ENCODE results near the gene CLEC7A. TPM values are rescaled to one million over a fixed set of nuclear protein-coding genes. Genes with fewer than 3 reads are reported as not detected.
A peak's percentile ranks its signal among the peaks of the same experiment; 100 is the strongest.

Gene CLEC7A
- polyA plus RNA-seq (ENCODE audit: insufficient read depth in 1 of 5, insufficient read length in 5 of 5, low replicate concordance in 1 of 5): 1 to 10 TPM; 2.4 to 3.7 (median 2.8) TPM
- long read RNA-seq, donor 1: 0 reads
- long read RNA-seq, donor 2: 0 reads
- long read RNA-seq, donor 3, partial matches to known transcripts: 6 of 7 reads
- long read RNA-seq, donor 3, other reads (novel, unspliced or antisense): 0 of 7 reads
- long read RNA-seq, donor 4: 0 reads
- long read RNA-seq, donor 5: 0 reads
- long read RNA-seq, donor 6, partial matches to known transcripts: 0 of 1 reads
- long read RNA-seq, donor 6, other reads (novel, unspliced or antisense): 0 of 1 reads
- long read RNA-seq, donor 7: 0 reads
- long read RNA-seq, donor 8: 0 reads

DNA sequence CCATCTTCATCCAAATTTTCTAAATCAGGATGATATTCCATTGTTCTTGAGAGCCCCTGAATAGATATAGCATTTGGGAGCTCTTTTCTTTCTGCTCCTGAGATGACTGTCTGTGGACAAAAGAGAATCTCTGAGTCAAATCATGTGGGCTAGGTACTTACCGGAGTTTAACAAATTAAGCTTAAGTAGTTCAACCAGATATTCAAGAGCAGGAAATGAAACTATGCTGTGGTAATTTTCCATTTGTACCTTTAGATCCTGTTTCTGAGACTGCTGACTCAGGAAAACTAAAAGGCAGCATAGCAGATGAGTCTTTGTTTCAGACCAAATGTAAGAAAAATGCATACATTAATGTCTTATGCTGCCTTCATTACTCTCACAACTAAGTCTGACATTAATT is at the start of gene CLEC7A:
TSS of gene CLEC7A (minus strand) at position 158 of the 400 bp plus-strand sequence. CDS start at position 41, 117 bp downstream.
- no peak for DNase-seq

GRCh38 chr12:10179776-10180181 is 49.8 kb upstream of the CLEC7A start:
- no peak for DNase-seq

DNA sequence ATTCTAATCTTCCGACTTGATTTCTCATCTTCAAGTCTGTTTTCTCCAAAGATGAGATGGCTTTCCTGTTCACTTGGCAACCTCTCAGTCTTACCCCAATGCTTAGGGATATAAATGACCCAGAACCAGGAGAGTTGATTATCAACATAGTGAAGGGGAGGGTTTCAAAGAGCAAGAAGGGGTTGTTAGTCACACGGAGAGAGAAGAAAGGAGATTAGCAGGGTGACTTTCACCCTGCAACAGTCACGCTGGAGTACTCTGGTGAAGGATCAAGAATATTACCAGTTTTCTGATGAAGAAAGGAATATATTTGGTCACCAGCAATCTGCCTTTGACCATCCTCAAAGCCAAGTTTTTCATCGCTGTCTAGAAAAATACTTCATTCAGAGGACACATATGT is 48.8 kb upstream of the CLEC7A start, which contains the start of gene TMEM52B:
TSS of gene TMEM52B (plus strand) at position 212 of the 400 bp plus-strand sequence. CDS start 543 bp downstream, outside the sequence.
- DNase-seq: no peak

GRCh38 chr12:10175846-10176636 is 46.0 kb upstream of the CLEC7A start:
- no peak for DNase-seq

- DNase-seq: no peak
Measured at GRCh38 chr12:10174986-10175614, 45.1 kb upstream of the CLEC7A start.

GRCh38 chr12:10171973-10172728 is 42.2 kb upstream of the CLEC7A start, which contains the start of gene OLR1:
OLR1 (minus strand) TSS chr12:10172132; CDS start chr12:10172077, 55 bp downstream.
- DNase-seq: no peak

GRCh38 chr12:10170216-10170615 is 40.2 kb upstream of the CLEC7A start:
- no peak for DNase-seq

- DNase-seq: no peak
Measured at GRCh38 chr12:10169104-10169503, 39.1 kb upstream of the CLEC7A start.

DNA sequence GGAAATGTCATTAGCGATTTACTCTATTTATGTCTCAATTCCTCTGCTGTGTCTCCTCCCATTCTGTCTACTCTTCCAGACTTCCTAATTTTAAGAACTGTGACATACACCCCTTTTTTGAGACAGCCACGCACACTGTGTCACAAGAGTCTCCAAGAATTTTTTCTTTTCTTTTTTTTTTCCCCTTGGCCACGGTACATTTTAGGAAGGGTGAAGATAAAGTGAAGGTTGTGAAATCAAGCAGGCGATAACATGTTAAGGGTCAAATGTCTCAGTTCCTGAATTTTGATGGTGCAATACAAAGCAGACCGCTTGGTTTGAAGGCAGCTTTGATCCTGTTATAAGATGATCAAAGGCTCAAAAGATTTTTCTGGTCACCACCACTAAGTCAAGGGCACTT is 37.6 kb upstream of the CLEC7A start:
- DNase-seq: no peak

GRCh38 chr12:10165421-10165820 is 35.4 kb upstream of the CLEC7A start:
- DNase-seq: no peak

DNA sequence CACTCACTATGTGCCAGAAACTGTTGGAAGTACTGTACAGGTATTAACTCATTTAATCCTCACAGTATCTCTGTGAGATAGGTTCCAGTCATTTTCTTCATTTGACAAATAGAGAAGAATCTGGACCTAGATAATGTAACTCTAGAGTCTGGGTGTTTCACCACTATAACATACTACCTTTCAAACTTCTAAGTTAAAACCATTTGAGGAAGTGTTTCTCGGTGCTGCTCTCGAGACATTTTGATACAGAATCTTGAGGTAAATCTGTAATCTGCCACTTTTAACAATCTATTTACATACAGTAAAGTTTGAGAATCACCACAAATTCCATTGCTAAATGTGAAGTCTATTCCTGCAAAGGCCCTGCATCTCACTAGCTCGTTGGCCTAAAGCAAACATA is 33.1 kb upstream of the CLEC7A start:
- DNase-seq: no peak

DNA sequence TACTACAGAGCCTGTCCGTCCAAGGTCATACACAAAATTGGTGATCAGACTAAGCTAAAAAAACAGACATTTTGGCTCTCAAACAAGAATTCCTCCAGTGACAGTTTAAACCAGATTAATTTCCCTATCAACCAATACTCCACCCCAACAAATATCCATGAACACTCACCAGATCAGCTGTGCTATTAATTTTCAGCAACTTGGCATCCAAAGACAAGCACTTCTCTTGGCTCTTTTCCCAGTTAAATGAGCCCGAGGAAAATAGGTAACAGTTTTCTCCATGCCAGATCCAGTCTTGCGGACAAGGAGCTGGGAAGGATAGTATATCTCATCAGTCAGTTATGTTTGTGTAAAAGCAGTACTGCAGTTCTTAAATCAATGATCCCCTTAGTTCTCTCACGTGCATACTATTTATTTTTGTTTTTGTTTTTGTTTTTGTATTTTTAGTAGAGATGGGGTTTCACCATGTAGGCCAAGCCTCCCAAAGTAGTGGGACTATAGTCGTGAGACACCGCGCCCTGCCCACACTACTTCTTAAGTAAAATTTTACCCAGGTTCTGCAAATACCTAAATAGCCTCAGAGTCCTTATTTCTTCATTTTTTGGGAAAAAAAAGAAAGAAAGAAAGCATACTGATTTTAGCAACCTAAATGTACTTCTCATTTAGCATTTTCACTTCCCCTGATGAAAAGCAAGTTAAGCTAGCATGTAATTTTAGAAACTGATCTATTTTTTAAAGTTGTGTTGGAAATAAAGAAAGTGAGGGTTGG is 30.8 kb upstream of the CLEC7A start:
- DNase-seq: no peak

DNA sequence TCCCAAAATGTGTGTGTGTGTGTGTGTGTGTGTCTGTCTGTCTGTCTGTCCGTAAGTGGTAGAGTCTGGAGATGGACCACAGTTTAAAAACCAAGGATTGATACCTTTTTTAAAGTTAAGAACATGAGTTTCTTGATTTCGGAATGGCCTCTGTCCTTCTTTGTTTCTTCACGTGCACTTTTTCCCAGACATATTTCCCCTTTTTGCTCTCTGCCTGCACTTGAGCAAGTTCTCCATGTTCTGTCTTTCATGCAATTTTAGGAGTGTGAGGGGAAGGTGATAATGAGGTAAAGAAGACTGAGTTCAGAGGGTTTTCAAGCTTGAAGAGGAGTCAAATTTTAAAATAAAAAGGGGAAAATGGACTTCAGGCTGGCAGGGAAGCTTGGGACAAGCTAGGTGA is 29.3 kb upstream of the CLEC7A start:
- no peak for DNase-seq

DNA sequence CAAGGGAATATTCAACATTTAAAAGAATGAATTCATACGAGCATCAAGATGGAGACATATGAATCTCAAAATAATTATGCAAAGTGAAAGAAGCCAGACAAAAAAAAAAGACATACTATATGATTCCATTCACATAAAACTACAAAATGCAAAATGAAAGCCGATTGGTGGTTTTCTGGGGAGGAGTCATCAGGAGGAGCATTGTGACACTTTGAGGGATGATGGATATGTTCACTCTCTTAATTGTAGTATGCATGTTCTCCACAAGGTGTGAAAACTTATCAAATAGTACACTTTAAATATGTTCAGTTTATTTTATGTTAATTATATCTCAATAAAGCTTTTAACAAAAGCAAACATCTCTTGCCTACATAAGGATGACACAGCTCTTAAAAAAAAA is 28.4 kb upstream of the CLEC7A start:
- DNase-seq: no peak

DNA sequence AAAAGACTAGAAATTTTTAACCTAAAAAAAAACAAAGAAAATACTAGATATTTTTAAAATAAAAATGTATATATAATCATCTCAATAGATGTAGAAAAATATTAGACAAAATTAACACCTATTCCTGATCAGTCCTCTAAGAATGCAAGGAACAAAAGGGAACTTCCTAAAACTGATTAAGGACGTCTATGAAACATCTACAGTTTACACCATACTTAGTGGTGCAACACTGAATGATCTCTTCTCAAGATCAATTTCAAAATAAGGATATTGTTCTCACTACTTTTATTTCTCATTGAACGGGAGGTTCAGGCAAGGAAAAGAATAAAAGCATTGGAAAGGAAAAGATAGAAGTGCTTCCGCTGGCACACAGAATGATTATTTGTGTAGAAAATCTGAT is 26.0 kb upstream of the CLEC7A start:
- DNase-seq: no peak

DNA sequence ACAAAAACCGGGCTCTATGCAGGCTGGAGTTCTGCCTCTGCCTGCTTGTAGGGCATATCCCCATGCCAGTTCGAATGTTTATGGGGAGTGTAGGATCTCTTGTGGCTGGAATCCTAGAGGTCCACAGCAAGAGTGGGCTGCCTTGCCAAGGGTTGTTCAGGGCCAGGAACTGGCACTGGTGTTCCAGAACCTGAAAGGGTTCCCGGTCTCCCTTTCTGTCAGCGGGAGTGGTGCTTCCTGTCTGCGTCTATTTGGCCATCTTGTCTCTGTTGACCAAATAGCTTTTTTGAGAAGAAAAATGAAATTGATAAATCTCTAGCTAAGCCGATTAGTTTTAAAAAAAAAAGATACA is 24.1 kb upstream of the CLEC7A start:
- DNase-seq: no peak

- DNase-seq: peak; percentile 80 to 81
Measured at GRCh38 chr12:10153271-10154144, 23.5 kb upstream of the CLEC7A start.

DNA sequence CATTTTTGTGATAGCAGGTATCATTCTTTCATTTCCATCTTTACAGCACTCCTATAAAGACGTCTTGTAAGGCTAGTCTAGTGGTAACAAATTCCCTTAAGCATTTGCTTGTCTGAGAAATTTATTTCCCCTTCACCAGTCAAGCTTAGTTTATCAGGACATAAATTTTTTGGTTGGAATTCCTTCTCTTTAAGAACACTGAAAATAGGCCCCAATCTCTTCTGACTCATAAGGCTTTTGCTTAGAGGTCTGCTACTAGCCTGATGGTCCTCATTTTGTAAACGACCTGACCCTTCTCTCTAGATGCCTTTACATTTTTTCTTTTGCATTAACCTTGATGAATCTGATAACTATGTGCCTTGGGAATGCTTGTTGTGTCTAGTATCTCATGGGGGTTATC is 21.6 kb upstream of the CLEC7A start:
- DNase-seq: no peak

GRCh38 chr12:10147714-10148403 is 17.9 kb upstream of the CLEC7A start:
- no peak for DNase-seq
